ENCODE data around the gene ZNF284. TPM values are rescaled to one million over a fixed set of nuclear protein-coding genes. Genes with fewer than 3 reads are reported as not detected.

ZNF284 gene
- 2.2 and 2.3 TPM in 2 replicates for total RNA-seq

GRCh38 chr19:44071824-44072542, at the start of gene ZNF284:
Gene ZNF284, plus strand, starts transcription at chr19:44072159. Its CDS starts 4,231 bp downstream, at chr19:44076390.

GRCh38 chr19:44025217-44025936, 46.6 kb upstream of the ZNF284 start, which contains the start of gene ZNF222:
Gene ZNF222, plus strand, starts transcription at chr19:44025379. Its CDS starts 58 bp downstream, at chr19:44025437.

DNA sequence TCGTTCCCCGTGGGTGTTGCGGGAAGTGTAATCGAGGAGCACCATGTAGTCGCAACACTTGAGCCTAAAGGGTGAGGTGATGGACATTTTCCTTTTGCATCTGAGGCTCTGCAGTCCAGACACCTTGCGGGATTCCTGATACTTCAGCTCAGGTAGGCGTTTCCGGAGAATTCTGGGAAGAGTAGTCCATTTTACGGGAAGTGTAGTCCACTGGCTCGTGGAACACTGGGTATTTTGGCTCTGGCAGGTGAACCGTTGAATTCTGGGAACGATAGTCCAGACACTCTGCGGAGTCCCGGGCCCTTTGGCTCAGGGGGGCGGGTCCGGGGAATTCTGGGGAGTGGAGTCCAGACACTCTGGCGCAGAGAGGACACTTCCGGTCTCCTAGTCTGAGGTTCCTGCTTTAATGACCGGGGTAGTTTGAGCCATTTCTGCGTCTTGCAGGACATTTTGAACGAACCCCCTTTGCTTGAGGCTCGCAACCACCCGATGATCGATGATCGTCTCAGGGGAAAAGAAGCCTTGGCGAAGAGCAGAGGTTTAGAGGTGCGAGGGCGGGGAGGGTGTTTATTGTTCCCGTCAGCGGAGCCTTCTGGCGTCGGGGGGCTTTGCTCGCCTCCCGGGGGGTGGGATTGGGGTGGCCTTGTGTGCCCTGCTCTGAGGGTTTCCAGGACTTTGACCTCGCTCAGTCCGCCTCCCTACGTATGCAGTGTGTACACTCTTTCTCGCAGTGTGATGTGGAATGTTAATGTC, 20.1 kb upstream of the ZNF284 start, which contains the start of gene ZNF223:
TSS of gene ZNF223 (plus strand) at position 387 of the 753 bp plus-strand sequence. CDS start 3,141 bp downstream, outside the sequence.

GRCh38 chr19:44093931-44094765, 22.2 kb downstream of the ZNF284 start, which contains the start of gene ZNF224:
Gene ZNF224, plus strand, starts transcription at chr19:44094361. Its CDS starts 3,513 bp downstream, at chr19:44097874.

DNA sequence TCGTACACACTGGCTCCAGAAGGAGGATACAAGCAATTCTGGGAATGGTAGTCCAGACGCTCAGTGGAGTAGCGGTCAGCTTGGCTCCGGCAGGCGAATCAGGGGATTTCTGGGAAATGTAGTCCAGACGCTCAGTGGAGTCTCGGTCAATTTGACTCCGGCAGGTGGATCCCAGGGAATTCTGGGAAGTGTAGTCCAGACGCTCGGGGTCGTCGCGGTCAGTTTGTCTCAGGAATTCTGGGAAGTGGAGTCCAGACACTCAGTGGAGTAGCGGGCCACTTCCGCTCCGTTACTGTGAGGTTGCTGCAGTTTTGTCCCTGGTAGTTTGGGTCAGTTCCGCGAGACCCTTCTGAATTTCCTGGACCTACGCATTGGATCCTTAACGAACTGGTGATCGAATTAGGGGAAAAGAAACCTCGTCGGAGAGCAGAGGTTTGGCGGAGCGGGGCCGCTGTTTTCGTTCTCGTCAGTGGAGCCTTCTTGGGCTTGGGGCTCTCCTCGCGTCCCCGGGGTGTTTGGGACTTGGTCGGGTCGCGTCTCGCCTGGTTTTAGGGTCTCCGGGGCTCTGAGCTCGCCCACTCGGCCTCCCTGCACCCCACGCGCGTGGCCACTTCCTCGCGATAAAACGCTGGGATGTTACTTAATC, 41.3 kb downstream of the ZNF284 start, which contains the start of gene ZNF225:
TSS of gene ZNF225 (plus strand) at position 262 of the 646 bp plus-strand sequence. CDS start 2,429 bp downstream, outside the sequence.

Other genes with a start within 250 kb of the ZNF284 start
- 5.1 and 11.7 TPM in 2 replicates for gene ZNF283, start 244.8 kb upstream of the ZNF284 start, total RNA-seq
- gene ZNF404, start 188.2 kb upstream of the ZNF284 start, total RNA-seq, result 0.96 and 1.3 TPM in 2 replicates
- gene ZNF45, start 136.9 kb upstream of the ZNF284 start, total RNA-seq, result 8.4 and 10.7 TPM in 2 replicates
- 1.7 and 2.6 TPM in 2 replicates for gene ZNF221, start 120.9 kb upstream of the ZNF284 start, total RNA-seq
- gene ZNF155, start 88.0 kb upstream of the ZNF284 start, total RNA-seq, result 4.0 and 4.6 TPM in 2 replicates
- gene ZNF230, start 69.2 kb upstream of the ZNF284 start, total RNA-seq, result 1.9 and 2.2 TPM in 2 replicates
- 3.4 TPM in 2 replicates for gene ZNF222, start 46.8 kb upstream of the ZNF284 start, total RNA-seq
- gene ZNF223, start 20.1 kb upstream of the ZNF284 start, total RNA-seq, result 2.9 and 7.9 TPM in 2 replicates
- gene ZNF224, start 22.2 kb downstream of the ZNF284 start, total RNA-seq, result 11.8 and 16.4 TPM in 2 replicates
- gene ZNF225, start 41.2 kb downstream of the ZNF284 start, total RNA-seq, result 1.9 and 4.0 TPM in 2 replicates
- 5.8 and 6.0 TPM in 2 replicates for gene ZNF234, start 69.4 kb downstream of the ZNF284 start, total RNA-seq
- 7.2 and 9.0 TPM in 2 replicates for gene ZNF226, start 92.9 kb downstream of the ZNF284 start, total RNA-seq
- 10.0 and 10.4 TPM in 2 replicates for gene ZNF227, start 140.4 kb downstream of the ZNF284 start, total RNA-seq
- 0.24 and 1.1 TPM in 2 replicates for gene ZNF233, start 187.7 kb downstream of the ZNF284 start, total RNA-seq
- 2.1 and 3.1 TPM in 2 replicates for gene ZNF235, start 232.9 kb downstream of the ZNF284 start, total RNA-seq